NB4 (cell line): ENCODE data around the gene CD96.

ENCODE experiments used
- CTCF ChIP-seq: IDR thresholded peaks from one replicate; pipeline ENCODE4 v1.5.1; 2012; ENCODE audit warnings: low read depth, low read length
- MAX ChIP-seq: IDR thresholded peaks from 2 replicates; pipeline ENCODE4 v1.6.1; 2011; ENCODE audit warnings: low read depth, low read length
- POLR2A ChIP-seq: IDR thresholded peaks from 2 replicates; pipeline ENCODE4 v1.6.1; 2011; ENCODE audit warnings: mild to moderate bottlenecking; ENCODE audit not compliant: insufficient read length; ENCODE audit errors: extremely low read depth

GRCh38 chr3:111538111-111538510, 3.9 kb upstream of the CD96 start:
- no peak for TF ChIP-seq CTCF
- no peak for TF ChIP-seq POLR2A
- no peak for TF ChIP-seq MAX
